A673 (cell line): ENCODE measurements around the gene SCYL3.

ENCODE experiments used
- EZH2 ChIP-seq: fragments of 200-600 bp; sonication (generic); IDR thresholded peaks from 2 replicates; pipeline ENCODE4 v1.6.1; 2017; ENCODE audit warnings: borderline replicate concordance, low read depth, mild to moderate bottlenecking, mixed read lengths, antibody characterized with exemption, low read length; ENCODE audit not compliant: poor library complexity, severe bottlenecking
- TF ChIP-seq, protein P1 (sequence below): fragments of 300-800, 200-600 bp; sonication (generic); conservative IDR thresholded peaks from 2 replicates; pipeline ENCODE4 v1.5.1; 2017; ENCODE audit warnings: low read depth, mild to moderate bottlenecking, antibody characterized with exemption, low read length, moderate library complexity, mixed read lengths

DNA sequence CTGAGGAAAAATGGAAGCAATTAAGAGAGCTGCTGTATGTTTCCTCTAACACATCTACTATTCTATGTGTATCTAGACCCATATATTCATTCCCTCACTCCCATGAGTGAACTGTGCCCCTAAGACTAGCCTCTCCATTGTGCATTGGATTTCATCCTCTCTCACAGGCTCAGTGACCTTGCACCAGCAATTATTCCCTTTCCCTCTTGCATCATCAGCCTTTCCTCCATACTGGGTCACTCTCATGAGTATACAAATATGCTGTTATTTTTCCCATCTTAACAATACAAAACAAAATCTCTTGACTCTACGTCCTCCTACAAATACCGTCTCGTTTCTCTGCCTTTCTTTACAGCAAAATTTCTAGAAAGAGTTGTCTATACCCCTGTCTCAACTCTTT lies 69.5 kb downstream of the SCYL3 start:
- no peak for TF ChIP-seq EZH2
- TF ChIP-seq, protein P1, sequence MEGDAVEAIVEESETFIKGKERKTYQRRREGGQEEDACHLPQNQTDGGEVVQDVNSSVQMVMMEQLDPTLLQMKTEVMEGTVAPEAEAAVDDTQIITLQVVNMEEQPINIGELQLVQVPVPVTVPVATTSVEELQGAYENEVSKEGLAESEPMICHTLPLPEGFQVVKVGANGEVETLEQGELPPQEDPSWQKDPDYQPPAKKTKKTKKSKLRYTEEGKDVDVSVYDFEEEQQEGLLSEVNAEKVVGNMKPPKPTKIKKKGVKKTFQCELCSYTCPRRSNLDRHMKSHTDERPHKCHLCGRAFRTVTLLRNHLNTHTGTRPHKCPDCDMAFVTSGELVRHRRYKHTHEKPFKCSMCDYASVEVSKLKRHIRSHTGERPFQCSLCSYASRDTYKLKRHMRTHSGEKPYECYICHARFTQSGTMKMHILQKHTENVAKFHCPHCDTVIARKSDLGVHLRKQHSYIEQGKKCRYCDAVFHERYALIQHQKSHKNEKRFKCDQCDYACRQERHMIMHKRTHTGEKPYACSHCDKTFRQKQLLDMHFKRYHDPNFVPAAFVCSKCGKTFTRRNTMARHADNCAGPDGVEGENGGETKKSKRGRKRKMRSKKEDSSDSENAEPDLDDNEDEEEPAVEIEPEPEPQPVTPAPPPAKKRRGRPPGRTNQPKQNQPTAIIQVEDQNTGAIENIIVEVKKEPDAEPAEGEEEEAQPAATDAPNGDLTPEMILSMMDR = no peak
